Esophagus squamous epithelium (tissue), 4 donors: ENCODE data around the gene PTPDC1.

Experiments
- CTCF ChIP-seq, 6 experiments: fragments of 450-650 bp in 4 of 6; fragments of 200-600 bp in 2 of 6; sonication (generic) in 2 of 6; IDR thresholded peaks; one replicate each; pipeline ENCODE4 v1.5.1; 2016 to 2019; ENCODE audit warnings: antibody characterized with exemption in 6 of 6, mild to moderate bottlenecking in 4 of 6, moderate library complexity in 4 of 6
- POLR2A ChIP-seq, 4 donors: fragments of 450-650 bp; IDR thresholded peaks; one replicate each; pipeline ENCODE4 v1.6.1; 2017; ENCODE audit warnings: antibody characterized with exemption in 4 of 4, mild to moderate bottlenecking in 4 of 4, moderate library complexity in 3 of 4

- peak in 1 of 6 experiments; percentile 24 for TF ChIP-seq CTCF (IDR thresholded peaks at IDR 0.05)
- no peak for TF ChIP-seq POLR2A (IDR thresholded peaks at IDR 0.05)
Observed at GRCh38 chr9:94135222-94135621, 51.0 kb downstream of the PTPDC1 start.
